GM12878 (cell line): ENCODE results near the gene S100B. TPM values are rescaled to one million over a fixed set of nuclear protein-coding genes. Genes with fewer than 3 reads are reported as not detected.

ENCODE experiments used
- ATAC-seq: fragments of 200-7000 bp; cut with Tn5 transposase; 3 replicates; pipeline ENCODE4 v1.9.1; 2020; ENCODE audit warnings: mild to moderate bottlenecking, moderate library complexity
- BruUV-seq: library from RNA; stranded (reverse); fragments of 400-500 nt; replicated peaks from 2 replicates; lab custom pipeline; 2021; lab: Mats Ljungman, UMichigan
- CTCF ChIA-PET: fragments of 300-600 bp; sonication (Branson Sonifier 250); formaldehyde crosslinking; extraction: SDS; loops from one replicate; lab custom pipeline; 2021; ENCODE audit warnings: inconsistent platforms; lab: Yijun Ruan, JAX
- POLR2A ChIA-PET: fragments of 350-600 bp; formaldehyde crosslinking; extraction: SDS; loops from one replicate; lab custom pipeline; 2021; ENCODE audit warnings: inconsistent platforms; lab: Charles Lee
- RAD21 ChIA-PET: fragments of 300-600 bp; sonication (Branson Sonifier 250); formaldehyde crosslinking; loops from one replicate; lab custom pipeline; 2023; ENCODE audit warnings: antibody characterized with exemption; ENCODE audit not compliant: unreplicated experiment; lab: Charles Lee
- SMC1A ChIA-PET: fragments of 300-600 bp; sonication (Branson Sonifier 250); formaldehyde crosslinking; loops from one replicate; lab custom pipeline; 2023; ENCODE audit not compliant: unreplicated experiment, uncharacterized antibody; lab: Charles Lee
- DNase-seq: peaks from one replicate; pipeline ENCODE4 v3.0.0-alpha.2; 2011; ENCODE audit warnings: low read depth, low spot score
- FAIRE-seq: peaks from 3 replicates; lab custom pipeline; 2011; peaks lifted over from hg19 to GRCh38; lab: Jason Lieb, UNC
- H2AFZ ChIP-seq: 2 replicates; pipeline ENCODE4 v1.6.0; 2011; ENCODE audit warnings: low read depth, low read length, control low read depth; ENCODE audit not compliant: control insufficient read depth
- H3K27ac ChIP-seq: 2 replicates; pipeline ENCODE4 v1.5.1; 2011; ENCODE audit warnings: control low read depth; ENCODE audit not compliant: control insufficient read depth, insufficient read depth
- H3K27me3 ChIP-seq, 2 experiments: replicated peaks in 1 of 2; 2 replicates each; pipeline versions ENCODE4 v1.6.0 to v1.6.1; 2011; ENCODE audit warnings: low read length in 1 of 2; ENCODE audit not compliant: control insufficient read depth in 2 of 2, insufficient read depth in 2 of 2
- H3K36me3 ChIP-seq, 2 experiments: 2 replicates each; pipeline ENCODE4 v1.5.1; 2011; ENCODE audit warnings: low read length in 1 of 2; ENCODE audit not compliant: control insufficient read depth in 2 of 2, insufficient read depth in 2 of 2
- H3K4me1 ChIP-seq: 2 replicates; pipeline ENCODE4 v1.6.1; 2011; ENCODE audit warnings: mild to moderate bottlenecking, low read length, moderate library complexity, mixed read lengths; ENCODE audit not compliant: control insufficient read depth, insufficient read depth
- H3K4me2 ChIP-seq: 2 replicates; pipeline ENCODE4 v1.6.0; 2011; ENCODE audit warnings: control low read depth; ENCODE audit not compliant: control insufficient read depth, insufficient read depth
- H3K4me3 ChIP-seq: fragments of 200-600 bp; sonication (generic); 2 replicates; pipeline ENCODE4 v1.5.1; 2016
- H3K79me2 ChIP-seq: 2 replicates; pipeline ENCODE4 v1.6.0; 2011; ENCODE audit warnings: low read length; ENCODE audit not compliant: control insufficient read depth, insufficient read depth
- H3K9ac ChIP-seq: 2 replicates; pipeline ENCODE4 v1.8.0; 2011; ENCODE audit warnings: low read length, control low read depth, mixed read lengths; ENCODE audit not compliant: control insufficient read depth, insufficient read depth
- H3K9me3 ChIP-seq: replicated peaks from 3 replicates; pipeline ENCODE4 v1.5.1; 2011; ENCODE audit warnings: mild to moderate bottlenecking, low read length; ENCODE audit not compliant: control insufficient read depth, insufficient read depth
- H4K20me1 ChIP-seq: 2 replicates; pipeline ENCODE4 v1.6.0; 2011; ENCODE audit not compliant: control insufficient read depth, insufficient read depth
- CREB1 ChIP-seq: IDR thresholded peaks from 2 replicates; pipeline ENCODE4 v1.6.1; 2012; ENCODE audit warnings: low read depth, mild to moderate bottlenecking, inconsistent platforms
- POLR2A ChIP-seq: IDR thresholded peaks from 2 replicates; pipeline ENCODE4 v1.6.1; 2011; ENCODE audit warnings: low read depth, mild to moderate bottlenecking, low read length
- SMAD5 ChIP-seq: IDR thresholded peaks from 2 replicates; pipeline ENCODE4 v1.6.1; 2016; ENCODE audit warnings: antibody characterized with exemption, low read depth
- STAT1 ChIP-seq: fragments of 450-650 bp; conservative IDR thresholded peaks from 2 replicates; pipeline ENCODE4 v1.6.1; 2014; ENCODE audit warnings: antibody characterized with exemption, mild to moderate bottlenecking
- WGBS: methylation state at CpG from one replicate; pipeline ENCODE4 v1.1.6; 2016; ENCODE audit warnings: low lambda C conversion rate; ENCODE audit not compliant: insufficient replicate concordance, insufficient coverage; ENCODE audit errors: missing lambda C conversion rate; 5-methylcytosine and 5-hydroxymethylcytosine counted together
- in situ Hi-C: fragments of 300-500 bp; cut with MboI; formaldehyde crosslinking; loops from 9 replicates; pipeline ENCODE4 v1.14.3; 2018; ENCODE audit warnings: mixed read lengths
- intact Hi-C: fragments of 100-400 bp; cut with micrococcal nuclease; formaldehyde crosslinking; loops from one replicate; pipeline ENCODE4 v1.14.2; 2022; ENCODE audit not compliant: unreplicated experiment
- polyA plus RNA-seq, 11 experiments: library from polyadenylated mRNA; depleted of rRNA in 4 of 11; unstranded in 6 of 11; stranded (reverse) in 5 of 11; fragments of >200 nt; fragmentation: Nextera tagmentation in 4 of 11; fragmentation: Illumina TruSeq in 1 of 11; extraction: Ambion mirVana in 4 of 11; extraction: Trizol in 1 of 11; gene quantifications; 1 replicate in 1 of 11; 2 replicates in 10 of 11; pipeline versions ENCODE4 v1.2.1 to v1.2.3, GENCODE V29; 2011 to 2016; ENCODE audit warnings: inconsistent platforms in 2 of 11, missing spikeins in 2 of 11, low read depth in 1 of 11
- total RNA-seq, 4 experiments: library from RNA; depleted of rRNA in 3 of 4; stranded (reverse); fragments of >200 nt in 3 of 4; fragmentation: Illumina TruSeq in 1 of 4; extraction: Trizol in 1 of 4; gene quantifications; 2 replicates each; pipeline versions ENCODE4 v1.2.1 to v1.2.3, GENCODE V29; 2013 to 2021
- TF ChIP-seq, protein P1 (sequence below): fragments of 450-650 bp; conservative IDR thresholded peaks from 2 replicates; pipeline ENCODE4 v1.6.1; 2017; ENCODE audit warnings: mild to moderate bottlenecking, moderate library complexity

Gene S100B
- total and polyA plus RNA-seq, 10 of the 15 experiments (the other 5 are each of a cell fraction or from before 2014, with no cell fraction given): 0.11 to 0.22 TPM; not detected in 8

DNA sequence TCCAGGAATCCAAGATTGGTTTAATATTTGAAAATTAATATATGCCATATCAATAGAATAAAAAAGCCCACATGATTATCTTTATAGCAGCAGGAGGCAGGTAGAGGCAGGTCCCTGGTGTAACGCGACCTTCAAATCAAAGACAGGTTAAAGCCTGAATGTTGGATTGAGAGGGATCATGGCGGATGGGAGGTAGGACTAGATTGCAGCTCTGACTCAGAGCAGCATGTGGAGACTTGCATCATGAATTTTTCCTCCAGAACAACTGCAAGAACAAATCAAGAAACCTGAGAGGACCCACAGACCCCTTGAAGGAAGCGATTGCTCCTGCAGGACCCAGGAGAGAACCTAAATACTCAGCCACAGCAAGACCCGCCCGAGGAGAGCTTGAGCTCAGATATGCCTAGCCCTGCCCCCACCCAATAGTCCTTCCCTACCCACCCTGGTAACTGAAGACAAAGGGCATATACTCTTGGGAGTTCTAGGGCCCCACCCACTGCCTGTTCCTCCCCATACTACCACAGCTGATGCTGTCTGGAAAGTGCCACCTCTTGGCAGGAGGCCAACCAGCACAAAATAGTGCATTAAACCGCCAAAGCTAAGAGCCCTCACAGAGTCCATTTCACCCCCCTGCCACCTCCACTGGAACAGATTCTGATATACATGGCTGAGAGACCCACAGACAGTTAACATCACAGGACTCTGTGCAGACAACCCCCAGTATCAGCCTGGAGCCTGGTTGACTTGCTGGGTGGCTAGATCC, 19.5 kb downstream of the S100B start:
- H3K9ac ChIP-seq: no peak overlapping the region
- ChIA-PET RAD21 (no interaction called here), SMC1A (no interaction called here), CTCF (no interaction called here), POLR2A (no interaction called here)
- no peaks in the 10 kb centered on the region for H3K79me2 ChIP-seq
- BruUV-seq: no TSS peak
- DNase-seq (no peak), FAIRE-seq (no peak), ATAC-seq (no peak)
- no peak overlapping the region for H3K27ac ChIP-seq
- no peaks in the 10 kb centered on the region; the same call in 2 of the 3 replicates for H3K9me3 ChIP-seq
- no peaks in the 10 kb centered on the region for H3K27me3 ChIP-seq
- in situ Hi-C loops (no loop called here), intact Hi-C loops (no loop called here)
- no peak overlapping the region for H3K4me2 ChIP-seq
- no peak overlapping the region for H3K4me3 ChIP-seq
- WGBS: 89% methylated on average over 7 of the region's 7 CpGs
- no peaks in the 10 kb centered on the region for H3K4me1 ChIP-seq
- H4K20me1 ChIP-seq: no peaks in the 10 kb centered on the region
- H2AFZ ChIP-seq: no peak overlapping the region
- TF ChIP-seq, protein P1, sequence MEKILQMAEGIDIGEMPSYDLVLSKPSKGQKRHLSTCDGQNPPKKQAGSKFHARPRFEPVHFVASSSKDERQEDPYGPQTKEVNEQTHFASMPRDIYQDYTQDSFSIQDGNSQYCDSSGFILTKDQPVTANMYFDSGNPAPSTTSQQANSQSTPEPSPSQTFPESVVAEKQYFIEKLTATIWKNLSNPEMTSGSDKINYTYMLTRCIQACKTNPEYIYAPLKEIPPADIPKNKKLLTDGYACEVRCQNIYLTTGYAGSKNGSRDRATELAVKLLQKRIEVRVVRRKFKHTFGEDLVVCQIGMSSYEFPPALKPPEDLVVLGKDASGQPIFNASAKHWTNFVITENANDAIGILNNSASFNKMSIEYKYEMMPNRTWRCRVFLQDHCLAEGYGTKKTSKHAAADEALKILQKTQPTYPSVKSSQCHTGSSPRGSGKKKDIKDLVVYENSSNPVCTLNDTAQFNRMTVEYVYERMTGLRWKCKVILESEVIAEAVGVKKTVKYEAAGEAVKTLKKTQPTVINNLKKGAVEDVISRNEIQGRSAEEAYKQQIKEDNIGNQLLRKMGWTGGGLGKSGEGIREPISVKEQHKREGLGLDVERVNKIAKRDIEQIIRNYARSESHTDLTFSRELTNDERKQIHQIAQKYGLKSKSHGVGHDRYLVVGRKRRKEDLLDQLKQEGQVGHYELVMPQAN: no peak
- TF ChIP-seq STAT1 (no peak), SMAD5 (no peak), POLR2A (no peak), CREB1 (no peak)
- H3K36me3 ChIP-seq: no peaks in the 10 kb centered on the region; a peak in 1 of 4 replicates
